ENCODE results near the gene CNOT2. TPM values are rescaled to one million over a fixed set of nuclear protein-coding genes. Genes with fewer than 3 reads are reported as not detected.

CNOT2 gene
- total and polyA plus RNA-seq, 2 experiments from 2014 or later, result 110 to 152 TPM

DNA sequence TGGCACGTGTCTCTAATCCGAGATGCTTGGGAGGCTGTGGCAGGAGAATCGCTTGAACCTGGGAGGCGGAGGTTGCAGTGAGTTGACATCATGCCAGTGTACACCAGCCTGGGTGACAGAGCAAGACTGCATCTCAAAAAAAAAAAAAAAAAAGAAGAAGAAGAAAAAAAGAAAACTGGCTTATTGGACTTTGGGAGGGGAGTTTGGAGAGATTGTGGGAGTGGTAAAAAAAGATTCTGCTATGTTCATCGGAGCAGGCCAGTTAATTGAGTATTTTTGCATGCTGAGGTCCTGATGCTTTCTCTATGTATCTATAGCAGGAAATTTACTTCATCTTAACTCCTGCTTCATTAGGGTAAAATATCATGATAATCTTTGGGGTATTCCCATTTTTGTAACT lies 11.6 kb downstream of the CNOT2 start:
- no peak overlapping the region for H3K27ac ChIP-seq (ENCODE audit: low read depth)
- no peak overlapping the region for H3K4me3 Mint-ChIP-seq

DNA sequence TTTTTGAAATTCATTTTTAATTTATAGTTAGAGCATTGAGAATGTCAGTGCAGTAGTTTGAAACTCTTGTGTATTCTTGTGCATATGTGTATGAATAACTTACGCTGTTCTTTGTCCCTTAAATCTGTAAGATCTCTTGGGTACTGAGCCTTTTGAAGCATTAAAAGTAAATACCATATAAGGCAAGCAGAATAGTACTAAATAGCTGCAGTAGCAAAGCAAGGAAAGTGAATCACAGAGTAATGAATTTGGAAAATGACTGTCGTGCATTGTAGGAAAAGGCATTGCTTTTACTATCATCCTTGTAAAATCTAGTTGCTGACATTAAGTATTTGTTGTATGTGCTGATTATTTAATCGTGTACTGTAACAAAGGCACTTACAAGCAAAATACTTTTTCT lies 12.1 kb downstream of the CNOT2 start:
- no peak overlapping the region for H3K4me2 ChIP-seq
- H3K4me3 ChIP-seq, result no peak overlapping the region
- no peak overlapping the region for H3K27ac ChIP-seq (ENCODE audit: low read depth)
- Mint-ChIP-seq H3K27me3 (ENCODE audit: insufficient read depth, low read depth, poor library complexity) (peaks cover 4% of the 10 kb centered on the region), H3K4me3 (no peak overlapping the region), H3K36me3 (ENCODE audit: low read depth) (no peaks in the 10 kb centered on the region; the same call in 1 of the 3 replicates), H3K4me1 (peaks cover 64% of the 10 kb centered on the region), H3K9me3 (no peaks in the 10 kb centered on the region), H3K27ac (peak overlapping the region; percentile 50)
- DNase-seq (ENCODE audit: low spot score), result no peak
- H3K27me3 ChIP-seq (ENCODE audit: insufficient read depth), result no peaks in the 10 kb centered on the region
- no peaks in the 10 kb centered on the region for H3K9me2 ChIP-seq (ENCODE audit: insufficient read depth)
- ATAC-seq, result no peak
- no peaks in the 10 kb centered on the region for H3K36me3 ChIP-seq (ENCODE audit: insufficient read depth)
- peaks cover 100% of the 10 kb centered on the region for H3K79me2 ChIP-seq (replicated peaks; ENCODE audit: insufficient read depth)
- H3F3A ChIP-seq (replicated peaks; ENCODE audit: low read depth), result no peaks in the 10 kb centered on the region
- H2AFZ ChIP-seq, result no peak overlapping the region
- H4K20me1 ChIP-seq (replicated peaks; ENCODE audit: insufficient read depth), result peaks cover 23% of the 10 kb centered on the region
- H3K4me1 ChIP-seq (ENCODE audit: insufficient read depth), result peaks cover 47% of the 10 kb centered on the region
- TF ChIP-seq JUNB (IDR thresholded peaks at IDR 0.05; ENCODE audit: unreplicated experiment) (no peak), EZH2 (IDR thresholded peaks at IDR 0.05; ENCODE audit: low read depth, unreplicated experiment) (no peak), ZNF462 (CRISPR knock-in tag; IDR thresholded peaks at IDR 0.05) (no peak), NANOG (IDR thresholded peaks at IDR 0.05; ENCODE audit: borderline replicate concordance) (no peak)
- TF ChIP-seq, protein P1, sequence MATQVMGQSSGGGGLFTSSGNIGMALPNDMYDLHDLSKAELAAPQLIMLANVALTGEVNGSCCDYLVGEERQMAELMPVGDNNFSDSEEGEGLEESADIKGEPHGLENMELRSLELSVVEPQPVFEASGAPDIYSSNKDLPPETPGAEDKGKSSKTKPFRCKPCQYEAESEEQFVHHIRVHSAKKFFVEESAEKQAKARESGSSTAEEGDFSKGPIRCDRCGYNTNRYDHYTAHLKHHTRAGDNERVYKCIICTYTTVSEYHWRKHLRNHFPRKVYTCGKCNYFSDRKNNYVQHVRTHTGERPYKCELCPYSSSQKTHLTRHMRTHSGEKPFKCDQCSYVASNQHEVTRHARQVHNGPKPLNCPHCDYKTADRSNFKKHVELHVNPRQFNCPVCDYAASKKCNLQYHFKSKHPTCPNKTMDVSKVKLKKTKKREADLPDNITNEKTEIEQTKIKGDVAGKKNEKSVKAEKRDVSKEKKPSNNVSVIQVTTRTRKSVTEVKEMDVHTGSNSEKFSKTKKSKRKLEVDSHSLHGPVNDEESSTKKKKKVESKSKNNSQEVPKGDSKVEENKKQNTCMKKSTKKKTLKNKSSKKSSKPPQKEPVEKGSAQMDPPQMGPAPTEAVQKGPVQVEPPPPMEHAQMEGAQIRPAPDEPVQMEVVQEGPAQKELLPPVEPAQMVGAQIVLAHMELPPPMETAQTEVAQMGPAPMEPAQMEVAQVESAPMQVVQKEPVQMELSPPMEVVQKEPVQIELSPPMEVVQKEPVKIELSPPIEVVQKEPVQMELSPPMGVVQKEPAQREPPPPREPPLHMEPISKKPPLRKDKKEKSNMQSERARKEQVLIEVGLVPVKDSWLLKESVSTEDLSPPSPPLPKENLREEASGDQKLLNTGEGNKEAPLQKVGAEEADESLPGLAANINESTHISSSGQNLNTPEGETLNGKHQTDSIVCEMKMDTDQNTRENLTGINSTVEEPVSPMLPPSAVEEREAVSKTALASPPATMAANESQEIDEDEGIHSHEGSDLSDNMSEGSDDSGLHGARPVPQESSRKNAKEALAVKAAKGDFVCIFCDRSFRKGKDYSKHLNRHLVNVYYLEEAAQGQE (IDR thresholded peaks at IDR 0.05; ENCODE audit: unreplicated experiment), result no peak

More for the DNA sequence above, 11.6 kb downstream of the CNOT2 start:
- Histone ChIP-seq H3K79me2 (replicated peaks; ENCODE audit: insufficient read depth) (peaks cover 100% of the 10 kb centered on the region), H3F3A (replicated peaks; ENCODE audit: low read depth) (no peaks in the 10 kb centered on the region), H2AFZ (no peak overlapping the region), H4K20me1 (replicated peaks; ENCODE audit: insufficient read depth) (peaks cover 19% of the 10 kb centered on the region), H3K4me3 (no peak overlapping the region), H3K4me1 (ENCODE audit: insufficient read depth) (peaks cover 52% of the 10 kb centered on the region), H3K9me2 (ENCODE audit: insufficient read depth) (no peaks in the 10 kb centered on the region), H3K27me3 (ENCODE audit: insufficient read depth) (no peaks in the 10 kb centered on the region), H3K4me2 (no peak overlapping the region), H3K36me3 (ENCODE audit: insufficient read depth) (no peaks in the 10 kb centered on the region)
- Mint-ChIP-seq H3K27ac (peak overlapping the region; percentile 50; the same call in 1 of the 2 replicates), H3K27me3 (ENCODE audit: insufficient read depth, low read depth, poor library complexity) (peaks cover 4% of the 10 kb centered on the region), H3K9me3 (no peaks in the 10 kb centered on the region), H3K4me1 (peaks cover 67% of the 10 kb centered on the region), H3K36me3 (ENCODE audit: low read depth) (no peaks in the 10 kb centered on the region; the same call in 1 of the 3 replicates)
- DNase-seq (ENCODE audit: low spot score) (no peak), ATAC-seq (no peak)
- TF ChIP-seq CREB1 (CRISPR knock-in tag; IDR thresholded peaks at IDR 0.05; ENCODE audit: low read depth) (no peak), JUNB (IDR thresholded peaks at IDR 0.05; ENCODE audit: unreplicated experiment) (no peak), ZNF331 (CRISPR knock-in tag; IDR thresholded peaks at IDR 0.05; ENCODE audit: low read depth) (no peak), CTCF (conservative IDR thresholded peaks at IDR 0.05; ENCODE audit: low read depth in 2 of 2) (no peak), ZNF114 (CRISPR knock-in tag; IDR thresholded peaks at IDR 0.05) (no peak)
